GM13976 (cell line): Measurements from ENCODE around the gene MRTFA.
A peak's percentile ranks its signal among the peaks of the same experiment; 100 is the strongest.

Experiments
- DNase-seq: peaks from one replicate; pipeline ENCODE4 v3.0.0; 2012; ENCODE audit warnings: low spot score
- CTCF ChIP-seq: IDR thresholded peaks from 2 replicates; pipeline ENCODE4 v1.5.1; 2012; ENCODE audit warnings: borderline replicate concordance, mild to moderate bottlenecking; ENCODE audit not compliant: insufficient read depth; ENCODE audit errors: extremely low read depth, missing control alignments, control extremely low read depth
- in situ Hi-C: fragments of 300-500 bp; cut with MboI; formaldehyde crosslinking; loops from one replicate; pipeline ENCODE4 v1.12.0; 2022; ENCODE audit warnings: low sequenced_read_pairs, mixed read lengths, inconsistent platforms; ENCODE audit not compliant: unreplicated experiment

The MRTFA gene

GRCh38 chr22:40410272-40410671 lies 226.2 kb downstream of the MRTFA start:
- in situ Hi-C loops, result no loop called here
- no peak for DNase-seq
- no peak for TF ChIP-seq CTCF

- no peak for TF ChIP-seq CTCF
These were observed 226.9 kb downstream of the MRTFA start for GRCh38 chr22:40409613-40410113.

GRCh38 chr22:40408718-40409612 lies 227.6 kb downstream of the MRTFA start:
- TF ChIP-seq CTCF, result no peak
- peak; percentile 36 for DNase-seq
- in situ Hi-C loops, result no loop called here

More at GRCh38 chr22:40409613-40410113, 226.9 kb downstream of the MRTFA start:
- no peak for DNase-seq
- in situ Hi-C loops, result no loop called here

- in situ Hi-C loops, result no loop called here
- DNase-seq, result peak; percentile 31
- TF ChIP-seq CTCF, result no peak
These were observed 228.4 kb downstream of the MRTFA start for GRCh38 chr22:40407831-40408717.

- TF ChIP-seq CTCF, result no peak
- in situ Hi-C loops, result no loop called here
- DNase-seq, result no peak
These were observed 229.3 kb downstream of the MRTFA start for GRCh38 chr22:40407021-40407761.
